SK-N-SH treated with all-trans-retinoic acid at 6 μM for 48 hours (cell line): Measurements from ENCODE around the gene SLC22A12.

ENCODE experiments used
- ATAC-seq: fragments of 200-7000 bp; cut with Tn5 transposase; 3 replicates; pipeline ENCODE4 v1.9.1; 2020; ENCODE audit warnings: mild to moderate bottlenecking, moderate library complexity
- ARNTL ChIP-seq: fragments of 450-650 bp; formaldehyde crosslinking; IDR thresholded peaks from 2 replicates; pipeline ENCODE4 v1.5.0; 2020; ENCODE audit warnings: low read depth, mild to moderate bottlenecking, moderate library complexity, borderline replicate concordance
- BACH2 ChIP-seq: fragments of 250-450 bp; sonication (Bioruptor Pico); IDR thresholded peaks from 2 replicates; pipeline ENCODE4 v1.9.0; 2021; ENCODE audit warnings: mild to moderate bottlenecking, borderline replicate concordance
- CSDC2 ChIP-seq: fragments of 250-450 bp; sonication (Bioruptor Pico); IDR thresholded peaks from 2 replicates; pipeline ENCODE4 v1.5.0; 2020; ENCODE audit warnings: mild to moderate bottlenecking, moderate library complexity
- GLIS3 ChIP-seq: fragments of 250-450 bp; sonication (Bioruptor Pico); IDR thresholded peaks from 2 replicates; pipeline ENCODE4 v1.5.0; 2020; ENCODE audit warnings: mild to moderate bottlenecking, moderate library complexity
- ISL1 ChIP-seq: fragments of 250-450 bp; sonication (Bioruptor Pico); IDR thresholded peaks from 2 replicates; pipeline ENCODE4 v2.1.2; 2022; ENCODE audit warnings: mild to moderate bottlenecking, moderate library complexity
- OSR1 ChIP-seq: fragments of 250-450 bp; sonication (Bioruptor Pico); IDR thresholded peaks from 2 replicates; pipeline ENCODE4 v1.8.0; 2022; ENCODE audit warnings: moderate library complexity, mild to moderate bottlenecking, inconsistent platforms
- PPARA ChIP-seq: fragments of 250-450 bp; sonication (Bioruptor Pico); IDR thresholded peaks from 2 replicates; pipeline ENCODE4 v1.5.0; 2020; ENCODE audit warnings: mild to moderate bottlenecking, borderline replicate concordance
- RARB ChIP-seq: fragments of 250-450 bp; sonication (Bioruptor Pico); IDR thresholded peaks from 2 replicates; pipeline ENCODE4 v1.8.0; 2021; ENCODE audit warnings: mild to moderate bottlenecking, moderate library complexity
- SNAI2 ChIP-seq: fragments of 250-450 bp; sonication (Bioruptor Pico); IDR thresholded peaks from 2 replicates; pipeline ENCODE4 v1.5.0; 2020; ENCODE audit warnings: mild to moderate bottlenecking, moderate library complexity
- TCF4 ChIP-seq: fragments of 250-450 bp; sonication (Bioruptor Pico); IDR thresholded peaks from 2 replicates; pipeline ENCODE4 v1.8.0; 2021; ENCODE audit warnings: mild to moderate bottlenecking, moderate library complexity, borderline replicate concordance
- TOX ChIP-seq: fragments of 250-450 bp; sonication (Bioruptor Pico); IDR thresholded peaks from 2 replicates; pipeline ENCODE4 v1.8.0; 2021; ENCODE audit warnings: mild to moderate bottlenecking, moderate library complexity, borderline replicate concordance
- ZC3H10 ChIP-seq: fragments of 250-450 bp; sonication (Bioruptor Pico); IDR thresholded peaks from 2 replicates; pipeline ENCODE4 v1.5.1; 2021; ENCODE audit warnings: mild to moderate bottlenecking, moderate library complexity
- ZFP3 ChIP-seq: fragments of 250-450 bp; sonication (Bioruptor Pico); IDR thresholded peaks from 2 replicates; pipeline ENCODE4 v1.5.0; 2020; ENCODE audit warnings: mild to moderate bottlenecking, moderate library complexity
- ZFP30 ChIP-seq: fragments of 450-650 bp; formaldehyde crosslinking; IDR thresholded peaks from 2 replicates; pipeline ENCODE4 v1.5.0; 2022; ENCODE audit warnings: mild to moderate bottlenecking, moderate library complexity
- ZNF565 ChIP-seq: fragments of 450-650 bp; formaldehyde crosslinking; conservative IDR thresholded peaks from 2 replicates; pipeline ENCODE4 v1.5.0; 2020; ENCODE audit warnings: low read depth, mild to moderate bottlenecking, moderate library complexity
- ZNF70 ChIP-seq: fragments of 450-650 bp; formaldehyde crosslinking; IDR thresholded peaks from 2 replicates; pipeline ENCODE4 v1.5.0; 2020; ENCODE audit warnings: mild to moderate bottlenecking, moderate library complexity
- TF ChIP-seq, protein P1 (sequence below): fragments of 250-450 bp; sonication (Bioruptor Pico); IDR thresholded peaks from 2 replicates; pipeline ENCODE4 v1.8.0; 2021; ENCODE audit warnings: low read depth, mild to moderate bottlenecking, moderate library complexity, borderline replicate concordance
- TF ChIP-seq, protein P2 (sequence below): fragments of 250-450 bp; sonication (Bioruptor Pico); IDR thresholded peaks from 2 replicates; pipeline ENCODE4 v1.8.0; 2020; ENCODE audit warnings: mild to moderate bottlenecking, moderate library complexity, borderline replicate concordance
- TF ChIP-seq, protein P3 (sequence below): fragments of 250-450 bp; sonication (Bioruptor Pico); IDR thresholded peaks from 2 replicates; pipeline ENCODE4 v1.5.1; 2020; ENCODE audit warnings: low read depth, mild to moderate bottlenecking, moderate library complexity
- TF ChIP-seq, protein P4 (sequence below): fragments of 250-450 bp; sonication (Bioruptor Pico); IDR thresholded peaks from 2 replicates; pipeline ENCODE4 v1.5.0; 2020; ENCODE audit warnings: mild to moderate bottlenecking, moderate library complexity
- TF ChIP-seq, protein P5 (sequence below): fragments of 250-450 bp; sonication (Bioruptor Pico); IDR thresholded peaks from 2 replicates; pipeline ENCODE4 v1.5.1; 2021; ENCODE audit warnings: mild to moderate bottlenecking, moderate library complexity

Gene SLC22A12

DNA sequence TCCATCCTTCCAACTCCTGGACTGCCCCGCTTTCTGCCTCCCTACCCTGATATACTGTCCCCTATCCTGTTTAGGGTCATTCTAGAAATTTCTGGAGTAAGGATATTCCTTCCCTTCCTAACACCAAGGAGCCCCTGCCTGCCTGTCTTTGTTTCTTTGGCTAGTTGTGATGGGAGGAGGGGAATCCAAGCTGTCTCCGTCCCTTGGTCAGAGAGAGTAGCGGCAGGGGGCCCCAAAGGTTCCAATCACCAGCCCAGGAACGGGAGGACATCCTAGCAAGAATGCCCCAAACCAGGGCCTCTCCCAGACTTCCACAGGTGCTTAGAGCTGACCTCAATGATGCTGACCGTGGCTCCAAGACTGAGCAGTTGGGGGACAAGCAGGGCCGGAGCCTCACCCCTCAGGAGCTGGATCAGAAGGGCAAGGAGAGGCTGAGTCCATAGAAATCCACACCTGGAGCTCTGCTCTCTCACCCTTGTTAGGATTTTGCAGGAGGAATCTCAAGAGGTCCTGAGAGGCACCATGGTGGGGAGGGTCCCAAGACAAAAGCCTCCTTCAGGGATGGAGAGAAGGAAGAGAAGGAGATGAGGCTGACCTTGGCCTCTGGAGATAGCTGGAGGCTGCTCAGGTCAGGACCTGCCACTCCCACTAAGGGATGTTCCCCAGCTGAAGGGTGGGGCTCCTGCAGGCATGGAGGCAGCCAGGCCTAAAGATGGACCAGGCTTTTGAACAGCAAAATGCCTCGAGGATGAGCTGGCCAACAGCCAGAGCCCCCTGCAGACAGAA, 13.6 kb downstream of the SLC22A12 start:
- no peak for ATAC-seq
- TF ChIP-seq, protein P1, sequence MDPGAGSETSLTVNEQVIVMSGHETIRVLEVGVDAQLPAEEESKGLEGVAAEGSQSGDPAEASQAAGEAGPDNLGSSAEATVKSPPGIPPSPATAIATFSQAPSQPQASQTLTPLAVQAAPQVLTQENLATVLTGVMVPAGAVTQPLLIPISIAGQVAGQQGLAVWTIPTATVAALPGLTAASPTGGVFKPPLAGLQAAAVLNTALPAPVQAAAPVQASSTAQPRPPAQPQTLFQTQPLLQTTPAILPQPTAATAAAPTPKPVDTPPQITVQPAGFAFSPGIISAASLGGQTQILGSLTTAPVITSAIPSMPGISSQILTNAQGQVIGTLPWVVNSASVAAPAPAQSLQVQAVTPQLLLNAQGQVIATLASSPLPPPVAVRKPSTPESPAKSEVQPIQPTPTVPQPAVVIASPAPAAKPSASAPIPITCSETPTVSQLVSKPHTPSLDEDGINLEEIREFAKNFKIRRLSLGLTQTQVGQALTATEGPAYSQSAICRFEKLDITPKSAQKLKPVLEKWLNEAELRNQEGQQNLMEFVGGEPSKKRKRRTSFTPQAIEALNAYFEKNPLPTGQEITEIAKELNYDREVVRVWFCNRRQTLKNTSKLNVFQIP (CRISPR knock-in tag): no peak
- TF ChIP-seq, protein P2, sequence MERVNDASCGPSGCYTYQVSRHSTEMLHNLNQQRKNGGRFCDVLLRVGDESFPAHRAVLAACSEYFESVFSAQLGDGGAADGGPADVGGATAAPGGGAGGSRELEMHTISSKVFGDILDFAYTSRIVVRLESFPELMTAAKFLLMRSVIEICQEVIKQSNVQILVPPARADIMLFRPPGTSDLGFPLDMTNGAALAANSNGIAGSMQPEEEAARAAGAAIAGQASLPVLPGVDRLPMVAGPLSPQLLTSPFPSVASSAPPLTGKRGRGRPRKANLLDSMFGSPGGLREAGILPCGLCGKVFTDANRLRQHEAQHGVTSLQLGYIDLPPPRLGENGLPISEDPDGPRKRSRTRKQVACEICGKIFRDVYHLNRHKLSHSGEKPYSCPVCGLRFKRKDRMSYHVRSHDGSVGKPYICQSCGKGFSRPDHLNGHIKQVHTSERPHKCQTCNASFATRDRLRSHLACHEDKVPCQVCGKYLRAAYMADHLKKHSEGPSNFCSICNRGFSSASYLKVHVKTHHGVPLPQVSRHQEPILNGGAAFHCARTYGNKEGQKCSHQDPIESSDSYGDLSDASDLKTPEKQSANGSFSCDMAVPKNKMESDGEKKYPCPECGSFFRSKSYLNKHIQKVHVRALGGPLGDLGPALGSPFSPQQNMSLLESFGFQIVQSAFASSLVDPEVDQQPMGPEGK (CRISPR knock-in tag): no peak
- TF ChIP-seq, protein P3, sequence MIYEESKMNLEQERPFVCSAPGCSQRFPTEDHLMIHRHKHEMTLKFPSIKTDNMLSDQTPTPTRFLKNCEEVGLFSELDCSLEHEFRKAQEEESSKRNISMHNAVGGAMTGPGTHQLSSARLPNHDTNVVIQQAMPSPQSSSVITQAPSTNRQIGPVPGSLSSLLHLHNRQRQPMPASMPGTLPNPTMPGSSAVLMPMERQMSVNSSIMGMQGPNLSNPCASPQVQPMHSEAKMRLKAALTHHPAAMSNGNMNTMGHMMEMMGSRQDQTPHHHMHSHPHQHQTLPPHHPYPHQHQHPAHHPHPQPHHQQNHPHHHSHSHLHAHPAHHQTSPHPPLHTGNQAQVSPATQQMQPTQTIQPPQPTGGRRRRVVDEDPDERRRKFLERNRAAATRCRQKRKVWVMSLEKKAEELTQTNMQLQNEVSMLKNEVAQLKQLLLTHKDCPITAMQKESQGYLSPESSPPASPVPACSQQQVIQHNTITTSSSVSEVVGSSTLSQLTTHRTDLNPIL (CRISPR knock-in tag): no peak
- TF ChIP-seq ZNF70 (CRISPR knock-in tag) (no peak), TCF4 (CRISPR knock-in tag) (no peak), CSDC2 (CRISPR knock-in tag) (no peak), SNAI2 (CRISPR knock-in tag) (no peak), TOX (CRISPR knock-in tag) (no peak), PPARA (CRISPR knock-in tag) (no peak), BACH2 (CRISPR knock-in tag) (no peak), OSR1 (CRISPR knock-in tag) (no peak), ISL1 (CRISPR knock-in tag) (no peak), ZFP3 (CRISPR knock-in tag) (no peak), GLIS3 (CRISPR knock-in tag) (no peak), ZNF565 (no peak), RARB (CRISPR knock-in tag) (no peak), ARNTL (CRISPR knock-in tag) (no peak), ZC3H10 (CRISPR knock-in tag) (no peak)
- TF ChIP-seq, protein P4, sequence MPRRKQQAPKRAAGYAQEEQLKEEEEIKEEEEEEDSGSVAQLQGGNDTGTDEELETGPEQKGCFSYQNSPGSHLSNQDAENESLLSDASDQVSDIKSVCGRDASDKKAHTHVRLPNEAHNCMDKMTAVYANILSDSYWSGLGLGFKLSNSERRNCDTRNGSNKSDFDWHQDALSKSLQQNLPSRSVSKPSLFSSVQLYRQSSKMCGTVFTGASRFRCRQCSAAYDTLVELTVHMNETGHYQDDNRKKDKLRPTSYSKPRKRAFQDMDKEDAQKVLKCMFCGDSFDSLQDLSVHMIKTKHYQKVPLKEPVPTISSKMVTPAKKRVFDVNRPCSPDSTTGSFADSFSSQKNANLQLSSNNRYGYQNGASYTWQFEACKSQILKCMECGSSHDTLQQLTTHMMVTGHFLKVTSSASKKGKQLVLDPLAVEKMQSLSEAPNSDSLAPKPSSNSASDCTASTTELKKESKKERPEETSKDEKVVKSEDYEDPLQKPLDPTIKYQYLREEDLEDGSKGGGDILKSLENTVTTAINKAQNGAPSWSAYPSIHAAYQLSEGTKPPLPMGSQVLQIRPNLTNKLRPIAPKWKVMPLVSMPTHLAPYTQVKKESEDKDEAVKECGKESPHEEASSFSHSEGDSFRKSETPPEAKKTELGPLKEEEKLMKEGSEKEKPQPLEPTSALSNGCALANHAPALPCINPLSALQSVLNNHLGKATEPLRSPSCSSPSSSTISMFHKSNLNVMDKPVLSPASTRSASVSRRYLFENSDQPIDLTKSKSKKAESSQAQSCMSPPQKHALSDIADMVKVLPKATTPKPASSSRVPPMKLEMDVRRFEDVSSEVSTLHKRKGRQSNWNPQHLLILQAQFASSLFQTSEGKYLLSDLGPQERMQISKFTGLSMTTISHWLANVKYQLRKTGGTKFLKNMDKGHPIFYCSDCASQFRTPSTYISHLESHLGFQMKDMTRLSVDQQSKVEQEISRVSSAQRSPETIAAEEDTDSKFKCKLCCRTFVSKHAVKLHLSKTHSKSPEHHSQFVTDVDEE (CRISPR knock-in tag): no peak
- TF ChIP-seq, protein P5, sequence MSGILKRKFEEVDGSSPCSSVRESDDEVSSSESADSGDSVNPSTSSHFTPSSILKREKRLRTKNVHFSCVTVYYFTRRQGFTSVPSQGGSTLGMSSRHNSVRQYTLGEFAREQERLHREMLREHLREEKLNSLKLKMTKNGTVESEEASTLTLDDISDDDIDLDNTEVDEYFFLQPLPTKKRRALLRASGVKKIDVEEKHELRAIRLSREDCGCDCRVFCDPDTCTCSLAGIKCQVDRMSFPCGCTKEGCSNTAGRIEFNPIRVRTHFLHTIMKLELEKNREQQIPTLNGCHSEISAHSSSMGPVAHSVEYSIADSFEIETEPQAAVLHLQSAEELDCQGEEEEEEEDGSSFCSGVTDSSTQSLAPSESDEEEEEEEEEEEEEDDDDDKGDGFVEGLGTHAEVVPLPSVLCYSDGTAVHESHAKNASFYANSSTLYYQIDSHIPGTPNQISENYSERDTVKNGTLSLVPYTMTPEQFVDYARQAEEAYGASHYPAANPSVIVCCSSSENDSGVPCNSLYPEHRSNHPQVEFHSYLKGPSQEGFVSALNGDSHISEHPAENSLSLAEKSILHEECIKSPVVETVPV (CRISPR knock-in tag): no peak
- TF ChIP-seq, all 23 proteins: peak for 0

DNA sequence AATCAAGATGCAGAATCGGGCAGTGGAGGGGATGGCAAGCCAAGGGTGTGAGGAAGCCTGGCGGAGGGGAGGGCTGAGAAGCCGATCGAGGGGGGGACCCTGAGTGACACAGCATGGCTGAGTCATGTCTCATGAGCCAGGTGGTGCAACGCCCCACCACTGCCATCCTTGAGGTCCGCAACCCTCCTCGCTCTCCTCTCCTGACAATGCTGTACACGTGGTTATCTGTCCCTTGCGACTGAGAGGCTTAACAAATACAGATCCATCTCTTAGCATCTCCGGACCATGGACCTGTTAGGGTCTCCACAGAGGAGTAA, 14.2 kb downstream of the SLC22A12 start:
- no peak for ATAC-seq
- TF ChIP-seq, protein P5 (CRISPR knock-in tag): no peak
- TF ChIP-seq, protein P1 (CRISPR knock-in tag): no peak
- no peak for TF ChIP-seq OSR1 (CRISPR knock-in tag)
- no peak for TF ChIP-seq ZNF70 (CRISPR knock-in tag)
- TF ChIP-seq TCF4 (CRISPR knock-in tag): no peak
- no peak for TF ChIP-seq ZFP30 (CRISPR knock-in tag)
- no peak for TF ChIP-seq TOX (CRISPR knock-in tag)
- no peak for TF ChIP-seq ZNF565
- TF ChIP-seq, protein P4 (CRISPR knock-in tag): no peak
